GM18520 (cell line): ENCODE results near the gene METTL5.
"Not testable (repeated sequence)": the region's sequence is repeated elsewhere in the genome, so short reads cannot be mapped to it uniquely, and the experiment has no call there.

Experiments used
- ATAC-seq: cut with Tn5 transposase; IDR thresholded peaks from one replicate; pipeline ENCODE4 v1.9.1; 2021; ENCODE audit not compliant: unreplicated experiment

The METTL5 gene

GRCh38 chr2:169824373-169825333 is at the start of gene METTL5:
METTL5 (minus strand) TSS chr2:169824905; CDS start chr2:169824597, 308 bp downstream.
- peak; percentile 53 for ATAC-seq

DNA sequence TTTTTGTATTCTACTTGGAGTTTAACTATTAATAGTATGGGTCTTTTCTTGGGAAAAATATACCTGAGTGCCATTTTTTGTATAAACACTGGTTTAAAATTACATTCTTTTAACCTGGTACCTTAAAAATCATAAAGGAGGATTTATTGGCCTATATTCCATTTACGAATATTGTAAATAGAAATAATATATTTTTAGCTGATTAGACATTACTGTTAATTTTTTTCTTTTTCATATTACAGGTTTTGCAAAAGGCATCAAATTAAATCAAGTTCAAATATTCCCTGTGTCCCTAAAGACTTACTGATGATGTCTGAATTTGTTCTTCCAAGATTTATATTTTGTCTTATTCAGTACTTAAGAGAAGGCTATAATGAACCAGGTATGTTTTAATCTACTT is 47.3 kb upstream of the METTL5 start:
- no peak for ATAC-seq

GRCh38 chr2:169871369-169871768 is 46.7 kb upstream of the METTL5 start:
- not testable (repeated sequence) for ATAC-seq

GRCh38 chr2:169868951-169869350 is 44.2 kb upstream of the METTL5 start:
- no peak for ATAC-seq

DNA sequence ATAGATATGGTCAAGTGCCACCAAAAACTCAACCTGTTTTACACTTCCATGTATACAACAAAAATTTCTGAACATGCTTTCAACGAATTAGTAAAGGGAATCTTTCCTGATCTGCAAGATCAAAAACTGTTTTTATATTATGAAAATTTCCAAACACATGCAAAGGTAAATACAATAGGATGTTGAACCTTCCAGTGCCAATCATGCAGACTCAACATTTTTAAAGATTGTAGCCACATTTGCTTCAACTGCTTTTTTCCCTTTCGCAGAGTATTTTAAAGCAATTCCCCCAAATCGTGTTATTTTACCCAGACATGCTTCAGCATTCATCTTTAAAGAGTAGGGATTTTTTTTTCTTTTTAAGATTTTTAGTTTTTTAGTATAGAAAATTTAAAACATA is 42.9 kb upstream of the METTL5 start:
- no peak for ATAC-seq

GRCh38 chr2:169866230-169866629 is 41.5 kb upstream of the METTL5 start:
- not testable (repeated sequence) for ATAC-seq

DNA sequence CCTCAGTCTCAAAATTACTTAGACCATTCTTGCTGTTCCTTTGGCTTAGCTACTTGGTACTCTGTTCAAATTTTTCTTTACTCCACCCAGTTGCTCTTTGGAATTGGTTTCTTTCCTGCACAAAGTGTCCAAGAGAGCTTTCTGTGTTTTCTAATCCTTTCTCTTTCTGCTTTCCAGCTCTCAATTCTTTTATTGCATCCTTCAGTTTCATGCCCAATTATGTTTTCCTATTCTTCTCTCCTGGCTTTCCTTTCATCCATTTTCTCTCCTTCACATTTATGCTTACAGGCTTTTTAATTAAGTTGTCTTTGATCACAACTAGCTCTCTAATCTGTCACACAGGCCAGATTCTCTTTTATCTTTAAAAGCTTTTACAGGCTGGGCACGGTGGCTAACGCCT is 40.8 kb upstream of the METTL5 start:
- ATAC-seq, result no peak

GRCh38 chr2:169862816-169863215 is 38.1 kb upstream of the METTL5 start:
- ATAC-seq, result no peak

DNA sequence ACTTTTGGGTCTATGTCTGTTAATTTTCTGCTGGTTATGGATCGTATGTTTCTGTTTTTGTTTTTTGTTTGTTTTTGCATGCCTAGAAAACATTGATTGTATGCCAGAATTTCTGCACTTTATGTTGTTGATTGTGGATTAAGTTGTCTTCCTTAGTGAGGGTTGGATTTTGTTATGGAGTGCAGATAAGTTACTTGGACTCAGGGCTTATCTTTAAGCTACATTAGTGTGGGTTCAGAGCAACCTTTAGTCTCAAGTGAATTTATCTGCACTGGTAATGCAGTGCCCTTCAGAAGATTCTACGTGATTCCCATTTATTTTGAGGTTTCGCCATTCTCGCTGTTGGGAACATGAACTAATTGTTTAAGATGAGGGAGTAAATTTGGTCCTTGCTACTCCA is 35.4 kb upstream of the METTL5 start:
- ATAC-seq, result no peak

- ATAC-seq, result no peak
Measured at GRCh38 chr2:169859423-169859822, 34.7 kb upstream of the METTL5 start.

DNA sequence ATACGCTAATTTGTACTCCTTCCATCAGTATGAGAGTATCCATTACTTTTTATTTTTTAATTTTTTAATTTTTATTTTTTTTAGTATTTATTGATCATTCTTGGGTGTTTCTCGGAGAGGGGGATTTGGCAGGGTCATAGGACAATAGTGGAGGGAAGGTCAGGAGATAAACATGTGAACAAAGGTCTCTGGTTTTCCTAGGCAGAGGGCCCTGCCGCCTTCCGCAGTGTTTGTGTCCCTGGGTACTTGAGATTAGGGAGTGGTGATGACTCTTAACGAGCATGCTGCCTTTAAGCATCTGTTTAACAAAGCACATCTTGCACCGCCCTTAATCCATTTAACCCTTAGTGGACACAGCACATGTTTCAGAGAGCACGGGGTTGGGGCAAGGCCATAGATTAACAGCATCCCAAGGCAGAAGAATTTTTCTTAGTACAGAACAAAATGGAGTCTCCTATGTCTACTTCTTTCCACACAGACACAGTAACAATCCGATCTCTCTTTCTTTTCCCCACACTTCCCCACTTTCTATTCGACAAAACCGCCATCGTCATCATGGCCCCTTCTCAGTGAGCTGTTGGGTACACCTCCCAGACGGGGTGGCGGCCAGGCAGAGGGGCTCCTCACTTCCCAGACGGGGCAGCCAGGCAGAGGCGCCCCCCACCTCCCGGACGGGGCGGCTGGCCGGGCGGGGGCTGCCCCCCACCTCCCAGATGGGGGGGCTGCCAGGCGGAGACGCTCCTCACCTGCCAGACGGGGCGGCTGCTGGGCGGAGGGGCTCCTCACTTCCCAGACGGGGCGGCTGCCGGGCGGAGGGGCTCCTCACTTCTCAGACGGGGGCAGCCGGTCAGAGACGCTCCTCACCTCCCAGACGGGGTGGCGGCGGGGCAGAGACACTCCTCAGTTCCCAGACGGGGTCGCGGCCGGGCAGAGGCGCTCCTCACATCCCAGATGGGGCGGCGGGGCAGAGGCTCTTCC is 30.9 kb upstream of the METTL5 start:
- ATAC-seq, result not testable (repeated sequence)

DNA sequence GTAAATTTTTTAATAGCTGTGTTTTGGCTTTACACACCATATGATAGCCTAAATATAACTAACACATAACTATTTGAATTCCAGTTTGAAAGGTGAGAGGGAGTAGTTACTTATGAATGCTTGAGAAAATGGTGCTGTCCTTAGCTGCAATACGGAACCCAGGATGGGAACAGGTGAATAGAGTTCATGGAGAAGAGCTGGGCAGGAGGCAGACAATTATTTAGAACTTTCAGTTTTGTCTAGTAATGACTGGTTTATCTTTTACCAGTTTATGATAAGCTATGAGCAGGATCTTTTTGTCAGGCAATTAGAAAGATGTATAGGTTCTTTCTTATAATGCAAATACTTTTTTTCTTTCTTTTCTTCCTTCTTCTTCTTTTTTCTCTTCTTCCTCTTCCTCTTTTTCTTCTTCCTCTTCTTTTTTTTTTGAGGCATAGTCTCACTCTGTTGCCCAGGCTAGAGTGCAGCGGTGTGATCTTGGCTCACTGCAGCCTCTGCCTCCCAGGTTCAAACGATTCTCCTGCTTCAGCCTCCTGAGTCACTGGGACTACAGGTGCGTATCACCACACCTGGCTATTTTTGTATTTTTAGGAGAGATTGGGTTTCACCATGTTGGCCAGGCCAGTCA is 28.4 kb upstream of the METTL5 start:
- no peak for ATAC-seq

DNA sequence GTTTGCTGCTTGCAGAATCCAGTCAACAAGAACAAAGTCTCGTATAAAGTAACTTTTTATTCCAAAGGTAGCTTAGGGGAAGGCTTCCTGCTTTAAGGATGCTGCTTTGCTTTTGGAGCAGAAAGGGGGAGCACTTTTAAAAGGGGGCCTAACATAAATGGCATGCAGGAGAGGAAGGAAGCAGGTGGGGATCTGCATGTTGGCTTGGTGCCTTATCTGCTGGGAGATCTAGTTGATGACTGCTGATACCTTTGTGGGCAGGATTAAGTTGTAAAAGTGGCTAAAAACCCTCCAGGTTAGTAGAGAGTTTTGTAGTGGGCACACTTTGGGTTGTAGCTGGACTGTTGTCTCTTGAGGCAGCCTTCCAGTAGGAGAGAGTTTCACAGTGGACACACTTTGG is 25.0 kb upstream of the METTL5 start:
- no peak for ATAC-seq

- not testable (repeated sequence) for ATAC-seq
Measured at GRCh38 chr2:169848959-169849693, 24.4 kb upstream of the METTL5 start.

DNA sequence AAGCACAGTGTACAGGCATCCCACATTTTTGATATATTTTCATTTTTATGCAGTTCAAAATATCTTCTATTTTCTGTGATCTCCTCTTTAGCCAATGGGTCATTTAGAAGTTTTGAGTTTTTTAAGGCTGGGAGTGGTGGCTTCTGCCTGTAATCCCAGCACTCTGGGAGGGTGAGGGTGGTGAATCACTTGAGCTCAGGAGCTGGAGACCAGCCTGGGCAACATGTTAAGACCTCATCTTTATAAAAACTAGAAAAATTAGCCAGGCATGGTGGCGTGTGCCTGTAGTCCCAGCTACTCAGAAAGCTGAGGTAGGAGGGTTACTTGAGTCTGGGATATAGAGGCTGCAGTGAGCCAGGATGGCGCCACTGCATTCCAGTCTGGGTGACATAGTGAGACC is 20.3 kb upstream of the METTL5 start:
- ATAC-seq, result no peak

DNA sequence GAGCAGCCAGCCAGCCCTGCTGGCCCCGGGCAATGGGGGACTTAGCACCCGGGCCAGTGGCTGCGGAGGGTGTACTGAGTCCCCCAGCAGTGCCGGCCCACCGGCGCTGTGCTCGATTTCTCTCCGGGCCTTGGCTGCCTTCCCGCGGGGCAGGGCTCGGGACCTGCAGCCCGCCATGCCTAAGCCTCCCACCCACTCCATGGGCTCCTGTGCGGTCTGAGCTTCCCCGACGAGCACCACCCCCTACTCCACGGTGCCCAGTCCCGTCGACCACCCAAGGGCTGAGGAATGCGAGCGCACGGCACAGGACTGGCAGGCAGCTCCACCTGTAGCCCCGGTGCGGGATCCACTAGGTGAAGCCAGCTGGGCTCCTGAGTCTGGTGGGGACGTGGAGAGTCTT is 16.9 kb upstream of the METTL5 start:
- not testable (repeated sequence) for ATAC-seq

DNA sequence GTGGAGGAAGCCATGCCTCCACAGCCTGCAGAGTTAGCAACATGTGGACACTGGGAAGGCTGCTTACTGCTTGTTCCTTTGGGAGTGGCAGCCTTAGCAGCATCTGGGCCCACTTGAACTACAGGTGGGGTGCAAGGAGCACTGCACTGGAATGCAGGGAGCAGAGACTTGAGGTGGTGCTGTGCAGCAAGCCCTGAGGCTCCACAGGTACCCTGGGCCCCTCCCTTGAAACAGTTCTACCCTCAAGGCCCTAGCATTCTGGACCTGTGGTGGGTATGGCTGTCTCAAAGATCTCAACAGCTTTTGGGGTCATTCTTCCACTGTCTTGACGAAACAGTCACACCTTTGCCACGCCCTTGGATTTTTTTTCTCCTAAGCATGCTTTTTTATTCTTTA is 16.0 kb upstream of the METTL5 start:
- no peak for ATAC-seq

DNA sequence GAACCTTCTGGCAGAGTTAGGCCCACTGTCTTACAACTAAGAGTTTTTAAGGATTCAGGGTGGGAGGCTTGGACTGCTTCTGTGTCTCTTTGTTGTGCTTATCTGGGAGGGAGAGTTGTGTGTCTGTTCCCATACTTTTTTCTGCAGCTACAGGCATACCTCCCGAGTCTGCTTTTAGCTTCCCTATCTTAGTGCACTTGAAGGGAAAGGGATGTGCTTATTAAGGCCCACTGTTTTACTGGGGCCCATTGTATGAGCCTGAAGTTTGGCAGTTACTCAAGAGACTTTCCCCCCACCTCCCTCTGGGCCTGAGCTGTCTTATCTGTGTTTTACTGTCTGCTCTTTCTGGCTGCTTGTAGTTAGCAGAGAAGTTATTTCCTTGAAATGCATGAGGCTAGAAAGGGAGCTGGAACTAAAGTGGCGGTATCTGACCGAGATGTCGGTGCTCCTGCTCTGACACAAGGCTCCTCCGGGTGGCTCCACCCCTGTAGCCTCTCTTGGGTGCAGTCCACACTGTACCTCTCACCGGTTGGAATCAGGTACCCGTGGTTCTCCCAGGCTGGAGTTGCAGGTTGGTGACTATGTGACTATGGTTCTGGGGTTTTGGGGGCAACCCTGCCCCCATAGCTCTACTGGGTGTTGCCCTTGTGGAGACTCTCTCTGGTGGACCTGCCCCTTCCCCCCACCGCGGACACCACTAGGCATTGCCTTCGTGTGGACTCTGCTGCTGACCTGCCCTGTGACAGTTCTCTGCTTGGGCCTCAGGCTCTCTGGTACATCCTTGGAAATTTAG is 15.4 kb upstream of the METTL5 start:
- ATAC-seq, result no peak

- no peak for ATAC-seq
Measured at GRCh38 chr2:169838743-169839489, 14.2 kb upstream of the METTL5 start.
